CD4-positive, alpha-beta T cell (primary cell): Measurements from ENCODE around the gene PRAMEF2. TPM values are rescaled to one million over a fixed set of nuclear protein-coding genes. Genes with fewer than 3 reads are reported as not detected.
"Not testable (repeated sequence)": the region's sequence is repeated elsewhere in the genome, so short reads cannot be mapped to it uniquely, and the experiment has no call there.

Experiments
- ATAC-seq: fragments of 200-7000 bp; cut with Tn5 transposase; one replicate; pipeline ENCODE4 v1.10.0; 2022; ENCODE audit warnings: mild to moderate bottlenecking; ENCODE audit not compliant: poor library complexity
- CTCF ChIA-PET: fragments of 350-600 bp; sonication (Branson Sonifier 250); formaldehyde crosslinking; loops from one replicate; lab custom pipeline; 2021; ENCODE audit warnings: antibody characterized with exemption, inconsistent platforms; lab: Charles Lee
- POLR2A ChIA-PET: fragments of 350-600 bp; sonication (Branson Sonifier 250); formaldehyde crosslinking; loops from one replicate; lab custom pipeline; 2021; ENCODE audit warnings: antibody characterized with exemption, inconsistent platforms; lab: Charles Lee
- DNase-seq, 14 experiments: peaks; one replicate each; pipeline ENCODE4 v3.0.0-alpha.2; 2013 to 2020; ENCODE audit warnings: mixed read lengths in 2 of 14
- H3K27ac ChIP-seq, 2 donors: one replicate each; pipeline versions ENCODE4 v1.5.1 to v1.7.0; 2013; ENCODE audit warnings: low read length in 2 of 2, low read depth in 1 of 2, mild to moderate bottlenecking in 1 of 2
- H3K27me3 ChIP-seq, 2 experiments: 1 replicate in 1 of 2; 2 replicates in 1 of 2; pipeline versions ENCODE4 v1.6.1 to v1.7.0; 2013; ENCODE audit warnings: low read length in 2 of 2, control low read depth in 1 of 2, mild to moderate bottlenecking in 1 of 2, moderate library complexity in 1 of 2; ENCODE audit not compliant: insufficient read depth in 2 of 2, control insufficient read depth in 1 of 2
- H3K36me3 ChIP-seq: one replicate; pipeline ENCODE4 v1.6.1; 2013; ENCODE audit warnings: low read length, control low read depth; ENCODE audit not compliant: insufficient read depth
- H3K4me1 ChIP-seq: one replicate; pipeline ENCODE4 v1.6.1; 2013; ENCODE audit warnings: low read length, control low read depth; ENCODE audit not compliant: insufficient read depth
- H3K4me3 ChIP-seq: one replicate; pipeline ENCODE4 v1.5.1; 2013; ENCODE audit warnings: mild to moderate bottlenecking, low read length, moderate library complexity
- H3K9me3 ChIP-seq, 2 experiments: 1 replicate in 1 of 2; 2 replicates in 1 of 2; pipeline versions ENCODE4 v1.6.1 to v1.7.0; 2013; ENCODE audit warnings: low read length in 2 of 2, mild to moderate bottlenecking in 2 of 2, control low read depth in 1 of 2, moderate library complexity in 1 of 2; ENCODE audit not compliant: control insufficient read depth in 1 of 2, insufficient read depth in 1 of 2
- H3K27ac Mint-ChIP-seq: one replicate; pipeline ENCODE4 v1.8.0; 2020; ENCODE audit warnings: mixed read lengths
- H3K27me3 Mint-ChIP-seq: one replicate; pipeline ENCODE4 v1.8.0; 2021; ENCODE audit warnings: mixed read lengths
- H3K36me3 Mint-ChIP-seq: one replicate; pipeline ENCODE4 v1.8.0; 2021; ENCODE audit warnings: low read depth, mixed read lengths
- H3K4me1 Mint-ChIP-seq: one replicate; pipeline ENCODE4 v1.8.0; 2021; ENCODE audit warnings: low read depth, mixed read lengths
- H3K4me3 Mint-ChIP-seq: one replicate; pipeline ENCODE4 v1.8.0; 2020; ENCODE audit warnings: mild to moderate bottlenecking, mixed read lengths
- H3K9me3 Mint-ChIP-seq: one replicate; pipeline ENCODE4 v1.8.0; 2020; ENCODE audit warnings: mixed read lengths
- intact Hi-C, 2 experiments: fragments of 100-400 bp; cut with DNase I in 1 of 2; cut with micrococcal nuclease in 1 of 2; formaldehyde crosslinking; loops; one replicate each; pipeline versions ENCODE4 v1.15.1 to v1.9.0; 2023 to 2025; cut with DNase I, micrococcal nuclease
- total RNA-seq, 174 experiments: library from RNA in 2 of 174; stranded (reverse) in 2 of 174; gene quantifications; one replicate each; pipeline ENCODE4 v1.2.3 and lab custom pipeline; 2021 to 2026
- TF ChIP-seq, protein P1 (sequence below): fragments of 200-600 bp; IDR thresholded peaks from one replicate; pipeline ENCODE4 v1.8.0; 2022; ENCODE audit warnings: antibody characterized with exemption, mild to moderate bottlenecking

The PRAMEF2 gene
- total RNA-seq, 2 experiments from 2014 or later = not detected

DNA sequence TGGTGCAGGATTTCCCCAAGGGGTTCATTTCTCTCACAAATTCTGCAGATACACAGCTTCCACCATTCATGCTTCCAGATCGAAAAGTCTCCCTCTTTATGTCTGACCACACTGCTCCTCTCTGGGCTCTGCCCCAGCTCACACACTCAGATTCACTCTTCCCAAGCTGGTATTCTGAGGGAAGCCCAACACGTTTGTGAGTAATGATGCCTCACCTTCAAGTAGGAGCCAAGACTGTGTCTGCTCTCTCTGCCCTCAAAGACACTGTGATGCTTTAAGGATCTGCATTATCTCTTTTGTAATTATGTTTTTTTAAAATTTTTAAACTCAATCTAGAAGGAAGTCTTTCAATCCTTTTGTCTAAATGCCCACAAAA is 45.5 kb upstream of the PRAMEF2 start:
- TF ChIP-seq, protein P1, sequence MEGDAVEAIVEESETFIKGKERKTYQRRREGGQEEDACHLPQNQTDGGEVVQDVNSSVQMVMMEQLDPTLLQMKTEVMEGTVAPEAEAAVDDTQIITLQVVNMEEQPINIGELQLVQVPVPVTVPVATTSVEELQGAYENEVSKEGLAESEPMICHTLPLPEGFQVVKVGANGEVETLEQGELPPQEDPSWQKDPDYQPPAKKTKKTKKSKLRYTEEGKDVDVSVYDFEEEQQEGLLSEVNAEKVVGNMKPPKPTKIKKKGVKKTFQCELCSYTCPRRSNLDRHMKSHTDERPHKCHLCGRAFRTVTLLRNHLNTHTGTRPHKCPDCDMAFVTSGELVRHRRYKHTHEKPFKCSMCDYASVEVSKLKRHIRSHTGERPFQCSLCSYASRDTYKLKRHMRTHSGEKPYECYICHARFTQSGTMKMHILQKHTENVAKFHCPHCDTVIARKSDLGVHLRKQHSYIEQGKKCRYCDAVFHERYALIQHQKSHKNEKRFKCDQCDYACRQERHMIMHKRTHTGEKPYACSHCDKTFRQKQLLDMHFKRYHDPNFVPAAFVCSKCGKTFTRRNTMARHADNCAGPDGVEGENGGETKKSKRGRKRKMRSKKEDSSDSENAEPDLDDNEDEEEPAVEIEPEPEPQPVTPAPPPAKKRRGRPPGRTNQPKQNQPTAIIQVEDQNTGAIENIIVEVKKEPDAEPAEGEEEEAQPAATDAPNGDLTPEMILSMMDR = no peak
- H3K36me3 ChIP-seq = no peaks in the 10 kb centered on the region
- H3K4me1 Mint-ChIP-seq = no peaks in the 10 kb centered on the region
- peaks cover 2 to 10% of the 10 kb centered on the region in 2 experiments for H3K27me3 ChIP-seq
- H3K9me3 Mint-ChIP-seq = peaks cover 1% of the 10 kb centered on the region
- DNase-seq = no peak
- no peak overlapping the region for H3K4me3 Mint-ChIP-seq
- no peaks in the 10 kb centered on the region for H3K4me1 ChIP-seq
- H3K27ac ChIP-seq = no peak overlapping the region
- no peak overlapping the region for H3K27ac Mint-ChIP-seq
- CTCF ChIA-PET = no interaction called here
- intact Hi-C loops = no loop called here
- H3K4me3 ChIP-seq = no peak overlapping the region
- H3K9me3 ChIP-seq = peaks cover 0 to 5% of the 10 kb centered on the region in 2 experiments
- no peaks in the 10 kb centered on the region for H3K36me3 Mint-ChIP-seq
- H3K27me3 Mint-ChIP-seq = peaks cover 34% of the 10 kb centered on the region
- no peak for ATAC-seq
- POLR2A ChIA-PET = no interaction called here

DNA sequence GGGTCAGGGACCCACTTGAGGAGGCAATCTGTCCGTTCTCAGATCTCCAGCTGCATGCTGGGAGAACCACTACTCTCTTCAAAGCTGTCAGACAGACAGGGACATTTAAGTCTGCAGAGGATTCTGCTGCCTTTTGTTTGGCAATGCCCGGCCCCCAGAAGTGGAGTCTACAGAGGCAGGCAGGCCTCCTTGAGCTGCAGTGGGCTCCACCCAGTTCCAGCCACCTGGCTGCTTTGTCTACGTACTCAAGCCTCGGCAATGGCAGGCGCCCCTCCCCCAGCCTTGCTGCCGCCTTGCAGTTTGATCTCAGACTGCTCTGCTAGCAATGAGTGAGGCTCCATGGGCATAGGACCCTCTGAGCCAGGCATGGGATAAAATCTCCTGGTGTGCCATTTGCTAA is 37.8 kb upstream of the PRAMEF2 start:
- H3K4me1 ChIP-seq, H3K27ac Mint-ChIP-seq, H3K36me3 Mint-ChIP-seq, DNase-seq, CTCF ChIA-PET, H3K9me3 ChIP-seq, H3K4me1 Mint-ChIP-seq, H3K27me3 ChIP-seq, H3K4me3 ChIP-seq, H3K36me3 ChIP-seq, POLR2A ChIA-PET, intact Hi-C loops, ATAC-seq, H3K4me3 Mint-ChIP-seq, H3K27ac ChIP-seq, H3K9me3 Mint-ChIP-seq: not testable (repeated sequence)
- peaks cover 26% of the 10 kb centered on the region for H3K27me3 Mint-ChIP-seq

DNA sequence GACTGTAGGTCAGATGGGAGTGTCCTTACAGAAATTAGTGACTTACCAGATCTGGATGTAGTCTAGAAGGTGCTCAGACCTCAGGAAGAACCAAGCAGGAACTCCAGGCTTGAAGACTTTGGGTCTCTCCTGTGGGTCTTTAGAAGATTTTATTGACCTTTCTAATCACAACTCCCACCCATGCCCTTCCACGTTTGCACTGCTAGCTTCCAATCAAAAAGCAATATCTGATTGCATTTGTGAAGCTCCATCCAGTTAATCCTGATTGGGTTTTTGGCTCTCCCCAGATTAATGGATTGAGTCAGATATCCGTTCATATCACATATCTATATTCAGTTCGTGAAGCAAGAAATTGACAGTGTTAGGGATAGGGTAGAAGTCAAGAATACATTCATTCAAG is 25.6 kb upstream of the PRAMEF2 start, which contains the start of gene PRAMEF11:
PRAMEF11 (minus strand) TSS at position 101 of the 400 bp plus-strand sequence. CDS start 2,621 bp downstream, outside the sequence.
- H3K4me1 ChIP-seq, DNase-seq, H3K9me3 Mint-ChIP-seq, H3K4me1 Mint-ChIP-seq, H3K27ac Mint-ChIP-seq, H3K4me3 Mint-ChIP-seq, ATAC-seq, H3K27me3 ChIP-seq, H3K9me3 ChIP-seq, H3K36me3 ChIP-seq, H3K4me3 ChIP-seq, intact Hi-C loops, POLR2A ChIA-PET, CTCF ChIA-PET, H3K27ac ChIP-seq, H3K36me3 Mint-ChIP-seq: not testable (repeated sequence)
- peaks cover 16% of the 10 kb centered on the region for H3K27me3 Mint-ChIP-seq

GRCh38 chr1:12833251-12833650 is 23.6 kb upstream of the PRAMEF2 start:
- DNase-seq, H3K4me1 Mint-ChIP-seq, H3K9me3 Mint-ChIP-seq, intact Hi-C loops, ATAC-seq, H3K9me3 ChIP-seq, H3K36me3 ChIP-seq, POLR2A ChIA-PET, CTCF ChIA-PET, H3K27me3 ChIP-seq, H3K27ac ChIP-seq, H3K36me3 Mint-ChIP-seq, H3K27ac Mint-ChIP-seq, H3K4me3 Mint-ChIP-seq, H3K4me1 ChIP-seq, H3K4me3 ChIP-seq: not testable (repeated sequence)
- peaks cover 21% of the 10 kb centered on the region for H3K27me3 Mint-ChIP-seq

GRCh38 chr1:12848620-12849019 is 8.3 kb upstream of the PRAMEF2 start, which contains the start of gene HNRNPCL1:
Gene HNRNPCL1, minus strand, starts transcription at chr1:12848720. Its CDS starts 431 bp downstream, at chr1:12848289.
- H3K4me1 Mint-ChIP-seq, H3K27ac Mint-ChIP-seq, ATAC-seq, H3K4me3 Mint-ChIP-seq, CTCF ChIA-PET, H3K27me3 ChIP-seq, H3K9me3 ChIP-seq, H3K36me3 ChIP-seq, H3K4me3 ChIP-seq, POLR2A ChIA-PET, H3K9me3 Mint-ChIP-seq, intact Hi-C loops, H3K4me1 ChIP-seq, DNase-seq, H3K27ac ChIP-seq, H3K36me3 Mint-ChIP-seq: not testable (repeated sequence)
- peaks cover 28% of the 10 kb centered on the region for H3K27me3 Mint-ChIP-seq
